Measurements from ENCODE around the gene SH3TC1.

- TF ChIP-seq CTCF (optimal IDR thresholded peaks at IDR 0.05 in 1 of 3, IDR thresholded peaks at IDR 0.05 in 1 of 3, conservative IDR thresholded peaks at IDR 0.05 in 1 of 3; ENCODE audit: extremely low read depth in 1 of 3, insufficient read depth in 2 of 3, low read length in 3 of 3): no peak
- TF ChIP-seq EZH2 (IDR thresholded peaks at IDR 0.05; ENCODE audit: low read length): no peak
These were observed 14.0 kb downstream of the SH3TC1 start for GRCh38 chr4:8213121-8213520.

Measured in keratinocyte (primary cell).